ENCODE measurements around the gene PLA2G2F.

Gene PLA2G2F

GRCh38 chr1:20107351-20107750, 31.8 kb upstream of the PLA2G2F start:
- TF ChIP-seq CTCF (IDR thresholded peaks at IDR 0.05; ENCODE audit: low read depth, low read length), result no peak
- no peak overlapping the region for H3K4me3 ChIP-seq (ENCODE audit: low read depth, low read length)

- no peak for TF ChIP-seq CTCF (IDR thresholded peaks at IDR 0.05; ENCODE audit: low read depth, low read length)
- H3K4me3 ChIP-seq (ENCODE audit: low read depth, low read length), result no peak overlapping the region
Measured at GRCh38 chr1:20107796-20108195, 31.3 kb upstream of the PLA2G2F start.

DNA sequence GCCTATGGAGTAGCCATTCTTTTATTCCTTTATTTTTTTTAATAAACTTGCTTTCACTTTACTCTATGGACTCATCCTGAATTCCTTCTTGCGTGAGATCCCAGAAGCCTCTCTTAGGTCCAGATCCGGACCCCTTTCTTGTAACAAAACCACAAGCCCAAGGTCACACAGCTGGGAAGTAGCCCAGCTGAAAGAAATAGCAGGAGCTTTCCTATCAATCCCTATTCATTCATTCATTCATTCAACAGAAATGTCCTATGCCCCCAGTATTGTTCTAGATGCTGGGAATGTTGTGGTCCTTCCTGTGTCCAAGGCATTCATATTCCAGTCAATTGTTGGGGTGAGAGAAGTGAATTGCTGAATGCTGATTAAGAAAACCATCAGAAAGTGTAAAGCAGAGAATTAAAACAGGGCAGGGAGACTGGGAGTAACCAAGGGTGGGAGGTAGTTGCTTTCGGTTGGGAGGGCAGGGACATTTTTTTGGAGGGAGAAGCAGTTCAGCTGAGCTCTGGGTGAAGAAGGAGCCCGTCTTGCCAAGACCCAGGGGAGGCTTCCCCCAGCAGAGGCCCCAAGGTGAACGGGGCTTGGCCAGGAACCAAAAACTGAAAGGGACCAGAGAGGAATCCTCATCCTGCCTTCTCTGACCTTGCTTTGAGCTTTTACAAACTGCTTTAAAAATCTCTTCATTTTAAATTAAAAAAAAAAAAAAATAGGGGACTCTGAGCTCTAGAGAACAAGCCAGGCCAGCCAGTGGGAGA, 30.6 kb upstream of the PLA2G2F start:
- H3K4me3 ChIP-seq (ENCODE audit: low read depth, low read length), result no peak overlapping the region
- no peak for TF ChIP-seq CTCF (IDR thresholded peaks at IDR 0.05; ENCODE audit: low read depth, low read length)

DNA sequence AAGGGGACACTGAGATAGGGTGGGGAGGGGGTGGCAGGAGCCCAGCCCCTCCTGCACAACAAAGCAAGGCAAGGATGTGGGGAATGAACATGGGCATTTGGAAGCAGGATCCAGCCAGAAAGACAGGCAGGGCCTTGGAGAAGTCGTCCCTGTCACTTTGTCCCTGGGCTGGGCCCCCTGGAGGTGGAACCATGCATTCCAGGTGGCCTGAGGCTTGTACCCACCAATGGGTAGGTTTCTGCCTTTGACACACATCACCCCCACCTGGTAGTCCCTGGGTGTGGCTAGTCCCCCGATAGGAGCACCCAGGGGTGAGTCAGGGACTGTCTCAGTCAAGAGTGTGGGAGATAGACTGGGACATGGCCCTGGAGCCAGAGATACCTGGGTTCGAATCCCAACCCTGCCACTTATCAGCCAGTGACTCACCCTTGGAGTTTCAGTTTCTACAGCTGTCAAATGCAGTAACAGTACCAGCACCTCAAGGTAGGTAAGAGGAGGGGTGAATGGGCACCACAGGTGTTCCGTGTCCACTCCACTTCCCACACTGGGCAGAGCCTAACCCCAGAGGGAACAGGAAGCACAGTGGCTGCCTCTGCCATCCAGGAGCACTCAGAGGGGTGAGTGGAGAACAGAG, 29.8 kb upstream of the PLA2G2F start:
- TF ChIP-seq CTCF (IDR thresholded peaks at IDR 0.05; ENCODE audit: low read depth, low read length), result no peak
- no peak overlapping the region for H3K4me3 ChIP-seq (ENCODE audit: low read depth, low read length)

DNA sequence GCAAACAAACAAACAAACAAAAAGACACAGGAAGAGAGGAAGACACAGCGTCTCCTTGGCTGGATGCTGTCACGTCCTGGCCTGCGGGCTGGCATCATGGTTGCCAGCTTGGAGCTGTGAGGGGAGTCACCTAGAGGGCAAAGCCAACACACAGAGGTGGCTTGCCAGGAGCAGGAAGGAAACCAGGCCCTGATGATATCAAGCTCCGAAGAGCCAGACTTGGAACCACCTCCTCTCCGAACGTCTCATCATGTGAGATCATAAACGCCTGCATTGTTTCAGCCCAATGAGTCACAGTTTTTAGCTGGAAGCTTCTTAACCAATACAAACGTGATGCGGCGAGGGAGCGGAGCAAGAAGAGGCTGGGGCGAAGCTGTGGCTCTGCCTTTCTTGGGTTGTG, 28.4 kb upstream of the PLA2G2F start:
- no peak overlapping the region for H3K4me3 ChIP-seq (ENCODE audit: low read depth, low read length)
- no peak for TF ChIP-seq CTCF (IDR thresholded peaks at IDR 0.05; ENCODE audit: low read depth, low read length)

DNA sequence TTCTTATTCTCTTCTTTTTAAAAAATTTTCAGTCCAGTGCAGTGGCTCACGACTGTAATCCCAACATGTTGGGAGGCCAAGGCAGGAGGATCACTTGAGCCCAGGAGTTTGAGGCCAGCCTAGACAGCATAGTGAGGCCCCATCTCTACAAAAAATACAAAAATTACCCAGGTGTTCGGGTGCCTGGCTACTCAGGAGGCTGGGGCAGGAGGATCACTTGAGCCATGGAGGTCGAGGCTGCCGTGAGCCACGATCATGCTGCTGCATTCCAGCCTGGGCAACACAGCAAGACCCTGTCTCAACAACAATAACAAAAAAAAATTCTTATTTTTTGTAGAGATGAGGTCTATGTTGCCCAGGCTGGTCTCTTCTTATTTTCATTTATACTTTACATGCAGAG, 27.7 kb upstream of the PLA2G2F start:
- no peak for TF ChIP-seq CTCF (IDR thresholded peaks at IDR 0.05; ENCODE audit: low read depth, low read length)
- no peak overlapping the region for H3K4me3 ChIP-seq (ENCODE audit: low read depth, low read length)

DNA sequence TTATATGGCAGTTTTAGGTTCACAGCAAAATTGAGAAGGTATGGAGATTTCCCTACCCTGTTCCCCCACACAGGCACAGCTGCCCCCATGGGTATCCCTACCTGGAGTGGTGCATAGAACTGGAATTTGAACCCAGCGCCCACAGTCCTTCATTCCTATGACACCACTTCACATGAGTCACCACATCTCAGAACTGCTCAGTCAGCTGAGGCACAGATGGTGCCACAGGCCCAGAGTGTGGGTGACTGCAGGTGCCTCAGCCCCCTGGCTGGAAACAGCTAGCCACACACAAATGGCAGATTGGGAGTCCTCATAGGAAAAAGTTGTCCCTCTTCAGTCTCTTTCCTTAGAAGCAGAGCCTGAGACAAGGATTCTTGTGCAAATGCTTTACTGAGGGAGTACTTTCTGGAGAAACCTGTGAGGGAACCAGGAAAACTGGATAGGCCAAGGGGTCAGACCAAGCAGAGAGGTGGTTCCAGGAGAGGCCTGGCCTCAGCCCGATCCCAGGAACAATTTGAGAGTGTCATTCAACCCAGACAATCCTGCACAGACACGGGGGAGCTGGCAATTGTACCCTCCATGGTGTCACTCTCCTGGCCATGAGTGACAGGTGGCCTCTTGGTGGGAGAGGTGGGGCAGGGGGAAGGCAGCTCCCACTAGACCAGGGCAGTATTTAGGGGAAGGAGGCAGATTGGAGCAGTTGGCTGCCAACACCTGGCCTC, 26.7 kb upstream of the PLA2G2F start:
- H3K4me3 ChIP-seq (ENCODE audit: low read depth, low read length), result no peak overlapping the region
- TF ChIP-seq CTCF (IDR thresholded peaks at IDR 0.05; ENCODE audit: low read depth, low read length), result no peak

Data from WI38 (cell line).